Gastrocnemius medialis (tissue), 4 donors: Measurements from ENCODE around the gene AMDHD1.

Experiments
- POLR2A ChIP-seq, 2 donors: fragments of 450-650 bp; IDR thresholded peaks; one replicate each; pipeline ENCODE4 v1.6.1; 2017; ENCODE audit warnings: antibody characterized with exemption in 2 of 2, mild to moderate bottlenecking in 2 of 2, moderate library complexity in 2 of 2
- TF ChIP-seq, protein P1 (sequence below), 5 experiments: fragments of 450-650 bp in 3 of 5; fragments of 200-600 bp in 2 of 5; sonication (generic) in 2 of 5; IDR thresholded peaks in 4 of 5; conservative IDR thresholded peaks in 1 of 5; 1 replicate in 4 of 5; 2 replicates in 1 of 5; pipeline ENCODE4 v1.5.1; 2016 to 2019; ENCODE audit warnings: antibody characterized with exemption in 5 of 5, mild to moderate bottlenecking in 3 of 5, moderate library complexity in 3 of 5

DNA sequence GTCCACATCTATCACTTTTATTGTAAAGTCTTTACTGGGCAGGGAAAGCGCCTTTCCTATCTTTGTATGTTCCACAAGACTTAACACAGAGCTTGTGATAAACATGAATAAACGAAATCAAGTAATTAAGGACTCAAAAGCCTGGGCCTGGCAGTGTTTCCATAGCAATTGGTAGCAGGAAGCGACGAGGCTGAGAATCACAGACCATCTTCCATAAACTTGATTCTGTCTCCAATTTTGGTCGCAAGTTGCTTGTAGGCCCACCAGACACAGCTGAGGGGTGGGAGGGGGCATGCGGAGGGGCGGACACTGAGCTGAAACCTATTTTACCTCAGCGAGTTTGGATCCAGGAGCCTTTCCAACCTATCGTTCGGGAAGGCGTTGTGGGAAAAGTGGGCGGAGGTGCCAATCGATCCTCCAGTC, 1.0 kb upstream of the AMDHD1 start:
- TF ChIP-seq, protein P1, sequence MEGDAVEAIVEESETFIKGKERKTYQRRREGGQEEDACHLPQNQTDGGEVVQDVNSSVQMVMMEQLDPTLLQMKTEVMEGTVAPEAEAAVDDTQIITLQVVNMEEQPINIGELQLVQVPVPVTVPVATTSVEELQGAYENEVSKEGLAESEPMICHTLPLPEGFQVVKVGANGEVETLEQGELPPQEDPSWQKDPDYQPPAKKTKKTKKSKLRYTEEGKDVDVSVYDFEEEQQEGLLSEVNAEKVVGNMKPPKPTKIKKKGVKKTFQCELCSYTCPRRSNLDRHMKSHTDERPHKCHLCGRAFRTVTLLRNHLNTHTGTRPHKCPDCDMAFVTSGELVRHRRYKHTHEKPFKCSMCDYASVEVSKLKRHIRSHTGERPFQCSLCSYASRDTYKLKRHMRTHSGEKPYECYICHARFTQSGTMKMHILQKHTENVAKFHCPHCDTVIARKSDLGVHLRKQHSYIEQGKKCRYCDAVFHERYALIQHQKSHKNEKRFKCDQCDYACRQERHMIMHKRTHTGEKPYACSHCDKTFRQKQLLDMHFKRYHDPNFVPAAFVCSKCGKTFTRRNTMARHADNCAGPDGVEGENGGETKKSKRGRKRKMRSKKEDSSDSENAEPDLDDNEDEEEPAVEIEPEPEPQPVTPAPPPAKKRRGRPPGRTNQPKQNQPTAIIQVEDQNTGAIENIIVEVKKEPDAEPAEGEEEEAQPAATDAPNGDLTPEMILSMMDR (IDR thresholded peaks at IDR 0.05 in 4 of 5, conservative IDR thresholded peaks at IDR 0.05 in 1 of 5), result no peak
- no peak for TF ChIP-seq POLR2A (IDR thresholded peaks at IDR 0.05)
